H1 (cell line): Measurements from ENCODE around the gene PRX. TPM values are rescaled to one million over a fixed set of nuclear protein-coding genes. Genes with fewer than 3 reads are reported as not detected.
A peak's percentile ranks its signal among the peaks of the same experiment; 100 is the strongest.

Experiments
- KDM4A ChIP-seq: IDR thresholded peaks from one replicate; pipeline ENCODE4 v1.7.1; 2012; ENCODE audit warnings: low read depth, mild to moderate bottlenecking, moderate library complexity, low read length, inconsistent platforms; ENCODE audit not compliant: severe bottlenecking
- PHF8 ChIP-seq: fragments of 200-600 bp; sonication (generic); conservative IDR thresholded peaks from 2 replicates; pipeline ENCODE4 v1.7.1; 2012; ENCODE audit warnings: low read depth, mild to moderate bottlenecking, inconsistent platforms, low read length, moderate library complexity
- RXRA ChIP-seq: IDR thresholded peaks from 2 replicates; pipeline ENCODE4 v1.6.1; 2011; ENCODE audit warnings: low read depth, mild to moderate bottlenecking, low read length, moderate library complexity; ENCODE audit not compliant: insufficient read depth
- TBP ChIP-seq: IDR thresholded peaks from 2 replicates; pipeline ENCODE4 v1.6.1; 2011; ENCODE audit warnings: low read depth, low read length, improper control_type of control experiment
- polyA plus RNA-seq, 7 experiments: library from polyadenylated mRNA; depleted of rRNA in 3 of 7; stranded (reverse) in 5 of 7; unstranded in 2 of 7; fragments of >200 nt in 5 of 7; fragments of 200-250 nt in 2 of 7; gene quantifications; 1 replicate in 5 of 7; 2 replicates in 1 of 7; 4 replicates in 1 of 7; pipeline versions ENCODE4 v1.2.1 to v1.2.3, GENCODE V29; 2011 to 2013; ENCODE audit warnings: missing spikeins in 2 of 7, mixed read lengths in 2 of 7
- total RNA-seq: library from RNA; stranded (reverse); fragmentation: NEBNext Ultra II Directional; extraction: Animal tissue kit (Norgen Biotek cat#: 25700); gene quantifications from 2 replicates; pipeline ENCODE4 v1.2.1, GENCODE V29; 2021

The PRX gene
- total and polyA plus RNA-seq, 2 of the 8 experiments (the other 6 are each of a cell fraction or from before 2014, with no cell fraction given): 2.8 to 5.8 TPM

DNA sequence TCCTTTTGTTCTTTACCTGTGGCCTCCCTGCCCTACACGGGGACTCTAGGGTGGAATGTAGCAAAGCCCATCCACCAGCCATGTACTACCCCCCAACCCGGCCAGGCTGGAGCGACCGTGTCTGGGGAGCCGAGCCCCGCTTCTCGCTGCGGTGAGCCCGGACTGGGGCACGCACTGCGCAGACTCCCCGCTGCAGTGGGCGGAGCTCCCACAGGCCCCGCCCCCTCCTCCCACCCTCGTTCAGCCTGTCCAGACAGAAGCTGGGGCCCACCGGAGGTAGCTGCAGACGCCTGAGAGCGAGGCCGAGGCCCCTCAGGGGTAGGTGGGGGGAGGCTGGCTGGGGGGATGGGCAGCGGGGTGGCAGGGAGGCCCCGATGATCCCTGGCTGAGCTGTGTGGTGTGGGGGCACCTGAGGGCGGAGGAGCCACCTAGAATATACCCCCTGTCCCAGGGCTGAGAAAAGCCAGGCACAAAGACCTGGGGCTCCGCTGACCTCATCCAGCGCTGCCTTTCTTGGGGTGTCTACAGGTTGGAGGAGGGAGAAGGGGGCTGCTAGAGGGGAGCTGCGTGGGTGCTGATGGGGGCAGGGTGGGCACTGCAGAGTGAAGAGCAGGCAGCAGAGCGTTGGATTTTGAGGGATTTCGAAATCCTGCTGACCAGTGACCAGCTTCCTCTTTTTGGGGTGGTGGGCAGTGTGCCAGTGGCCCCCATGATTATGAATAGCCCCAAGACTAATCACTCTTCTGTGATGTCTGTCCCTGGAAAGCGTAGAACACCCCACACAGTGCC, 47.4 kb downstream of the PRX start (continued):
- TF ChIP-seq TBP (no peak), PHF8 (0 out of 2 replicates have a peak, but pooled peaks have one; percentile 30), RXRA (no peak), KDM4A (no peak)
